Natural killer cell (primary cell): ENCODE data around the gene STK24. TPM values are rescaled to one million over a fixed set of nuclear protein-coding genes. Genes with fewer than 3 reads are reported as not detected.

Source experiments
- ATAC-seq, 3 donors: fragments of 150-1000 bp in 2 of 3; fragments of 200-7000 bp in 1 of 3; cut with Tn5 transposase; 1 replicate in 1 of 3; 2 replicates in 2 of 3; pipeline ENCODE4 v1.10.0; 2021; ENCODE audit warnings: mild to moderate bottlenecking in 2 of 3, moderate library complexity in 2 of 3
- DNase-seq, 2 donors: peaks; one replicate each; pipeline versions ENCODE4 v3.0.0 to v3.0.0-alpha.2; 2013 to 2021; ENCODE audit warnings: mixed read lengths in 1 of 2
- H3K27ac ChIP-seq: one replicate; pipeline ENCODE4 v1.5.1; 2013; ENCODE audit warnings: mild to moderate bottlenecking, low read length
- H3K27me3 ChIP-seq: one replicate; pipeline ENCODE4 v1.6.1; 2013; ENCODE audit warnings: low read length; ENCODE audit not compliant: control insufficient read depth, insufficient read depth
- H3K36me3 ChIP-seq: one replicate; pipeline ENCODE4 v1.6.1; 2013; ENCODE audit warnings: low read length; ENCODE audit not compliant: control insufficient read depth, insufficient read depth
- H3K4me1 ChIP-seq: one replicate; pipeline ENCODE4 v1.6.1; 2013; ENCODE audit warnings: low read length; ENCODE audit not compliant: control insufficient read depth, insufficient read depth
- H3K4me3 ChIP-seq: one replicate; pipeline ENCODE4 v1.5.1; 2013; ENCODE audit warnings: low read length
- H3K9me3 ChIP-seq: one replicate; pipeline ENCODE4 v1.6.1; 2013; ENCODE audit warnings: low read length; ENCODE audit not compliant: control insufficient read depth, insufficient read depth
- H3K27ac Mint-ChIP-seq, 2 donors: one replicate each; pipeline ENCODE4 v1.8.0; 2022; ENCODE audit warnings: mild to moderate bottlenecking in 2 of 2, mixed read lengths in 2 of 2, moderate library complexity in 1 of 2
- H3K27me3 Mint-ChIP-seq, 2 donors: one replicate each; pipeline ENCODE4 v1.8.0; 2022; ENCODE audit warnings: low read depth in 2 of 2, mixed read lengths in 2 of 2
- H3K36me3 Mint-ChIP-seq: one replicate; pipeline ENCODE4 v1.8.0; 2022; ENCODE audit warnings: mixed read lengths
- H3K4me1 Mint-ChIP-seq, 2 donors: one replicate each; pipeline ENCODE4 v1.8.0; 2022; ENCODE audit warnings: mixed read lengths in 2 of 2
- H3K4me3 Mint-ChIP-seq: one replicate; pipeline ENCODE4 v1.8.0; 2022; ENCODE audit warnings: mild to moderate bottlenecking, moderate library complexity, mixed read lengths
- H3K9me3 Mint-ChIP-seq, 2 donors: one replicate each; pipeline ENCODE4 v1.8.0; 2022; ENCODE audit warnings: mixed read lengths in 2 of 2
- CTCF ChIP-seq: fragments of 200-600 bp; IDR thresholded peaks from one replicate; pipeline ENCODE4 v1.8.0; 2022; ENCODE audit warnings: antibody characterized with exemption
- WGBS: methylation state at CpG from one replicate; pipeline ENCODE4 v1.1.7; 2013; ENCODE audit warnings: missing lambda C conversion rate; ENCODE audit not compliant: insufficient coverage; 5-methylcytosine and 5-hydroxymethylcytosine counted together
- intact Hi-C: fragments of 100-400 bp; cut with micrococcal nuclease; formaldehyde crosslinking; loops from one replicate; pipeline ENCODE4 v1.14.2; 2022
- total RNA-seq, 4 donors: library from RNA; stranded (reverse); fragments of 120-200 nt in 1 of 4; gene quantifications; one replicate each; pipeline versions ENCODE4 v1.2.3 to v1.2.4, GENCODE V29; 2013 to 2022

The STK24 gene
- total RNA-seq, 3 donors from 2014 or later (not counting 1 experiment from before 2014, with no cell fraction given) = 64.5 to 78.4 (median 70.4) TPM

GRCh38 chr13:98434060-98434459 lies 142.8 kb downstream of the STK24 start:
- Mint-ChIP-seq H3K4me3 (no peak overlapping the region), H3K27ac (no peak overlapping the region), H3K27me3 (peaks cover 0 to 6% of the 10 kb centered on the region in 2 donors), H3K9me3 (no peaks in the 10 kb centered on the region), H3K36me3 (no peaks in the 10 kb centered on the region), H3K4me1 (no peaks in the 10 kb centered on the region)
- Histone ChIP-seq H3K4me1 (no peaks in the 10 kb centered on the region), H3K27ac (no peak overlapping the region), H3K27me3 (no peaks in the 10 kb centered on the region), H3K9me3 (no peaks in the 10 kb centered on the region), H3K4me3 (no peak overlapping the region), H3K36me3 (no peaks in the 10 kb centered on the region)
- no peak for DNase-seq
- ATAC-seq = no peak
- intact Hi-C loops = no loop called here
- TF ChIP-seq CTCF = no peak
- 89% methylated on average over 5 of the region's 6 CpGs for WGBS

GRCh38 chr13:98433654-98434053 lies 143.3 kb downstream of the STK24 start:
- intact Hi-C loops = no loop called here
- Histone ChIP-seq H3K4me3 (no peak overlapping the region), H3K4me1 (no peaks in the 10 kb centered on the region), H3K27me3 (no peaks in the 10 kb centered on the region), H3K9me3 (no peaks in the 10 kb centered on the region), H3K36me3 (no peaks in the 10 kb centered on the region), H3K27ac (no peak overlapping the region)
- Mint-ChIP-seq H3K4me1 (no peaks in the 10 kb centered on the region), H3K36me3 (no peaks in the 10 kb centered on the region), H3K9me3 (no peaks in the 10 kb centered on the region), H3K4me3 (no peak overlapping the region), H3K27ac (no peak overlapping the region), H3K27me3 (peaks cover 0 to 10% of the 10 kb centered on the region in 2 donors)
- no peak for DNase-seq
- no peak for TF ChIP-seq CTCF
- WGBS = 90% methylated on average over 6 of the region's 10 CpGs
- no peak for ATAC-seq

- WGBS = 91% methylated on average over 11 of the region's 11 CpGs
- H3K36me3 Mint-ChIP-seq = no peaks in the 10 kb centered on the region
- H3K4me1 Mint-ChIP-seq = no peaks in the 10 kb centered on the region
- Histone ChIP-seq H3K27ac (no peak overlapping the region), H3K4me1 (no peaks in the 10 kb centered on the region), H3K36me3 (no peaks in the 10 kb centered on the region), H3K27me3 (no peaks in the 10 kb centered on the region), H3K4me3 (no peak overlapping the region), H3K9me3 (no peaks in the 10 kb centered on the region)
- TF ChIP-seq CTCF = no peak
- no peak overlapping the region for H3K4me3 Mint-ChIP-seq
- no peak for DNase-seq
- intact Hi-C loops = no loop called here
- H3K9me3 Mint-ChIP-seq = no peaks in the 10 kb centered on the region
- H3K27me3 Mint-ChIP-seq = peaks cover 0 to 13% of the 10 kb centered on the region in 2 donors
- H3K27ac Mint-ChIP-seq = no peak overlapping the region
- ATAC-seq = no peak
Measured at GRCh38 chr13:98432638-98433037, 144.3 kb downstream of the STK24 start.

GRCh38 chr13:98429977-98430736 lies 146.8 kb downstream of the STK24 start:
- DNase-seq = no peak
- Histone ChIP-seq H3K4me1 (no peaks in the 10 kb centered on the region), H3K4me3 (no peak overlapping the region), H3K9me3 (no peaks in the 10 kb centered on the region), H3K36me3 (no peaks in the 10 kb centered on the region), H3K27ac (no peak overlapping the region), H3K27me3 (no peaks in the 10 kb centered on the region)
- H3K9me3 Mint-ChIP-seq = no peaks in the 10 kb centered on the region
- H3K4me3 Mint-ChIP-seq = no peak overlapping the region
- no peaks in the 10 kb centered on the region for H3K36me3 Mint-ChIP-seq
- intact Hi-C loops = no loop called here
- H3K4me1 Mint-ChIP-seq = no peaks in the 10 kb centered on the region
- no peak for TF ChIP-seq CTCF
- WGBS = 74% methylated on average over 11 of the region's 11 CpGs
- H3K27ac Mint-ChIP-seq = no peak overlapping the region
- ATAC-seq = no peak
- peaks cover 11 to 14% of the 10 kb centered on the region in 2 donors for H3K27me3 Mint-ChIP-seq
